GM18498 (cell line): ENCODE data around the gene POFUT1.
"Not testable (repeated sequence)": the region's sequence is repeated elsewhere in the genome, so short reads cannot be mapped to it uniquely, and the experiment has no call there.

Experiments used
- ATAC-seq: cut with Tn5 transposase; IDR thresholded peaks from one replicate; pipeline ENCODE4 v1.9.1; 2021; ENCODE audit warnings: mild to moderate bottlenecking, moderate library complexity; ENCODE audit not compliant: unreplicated experiment

POFUT1 gene

GRCh38 chr20:32232326-32232886 lies 24.7 kb downstream of the POFUT1 start:
- ATAC-seq, result no peak

- no peak for ATAC-seq
These were observed 25.6 kb downstream of the POFUT1 start for GRCh38 chr20:32233286-32233685.

DNA sequence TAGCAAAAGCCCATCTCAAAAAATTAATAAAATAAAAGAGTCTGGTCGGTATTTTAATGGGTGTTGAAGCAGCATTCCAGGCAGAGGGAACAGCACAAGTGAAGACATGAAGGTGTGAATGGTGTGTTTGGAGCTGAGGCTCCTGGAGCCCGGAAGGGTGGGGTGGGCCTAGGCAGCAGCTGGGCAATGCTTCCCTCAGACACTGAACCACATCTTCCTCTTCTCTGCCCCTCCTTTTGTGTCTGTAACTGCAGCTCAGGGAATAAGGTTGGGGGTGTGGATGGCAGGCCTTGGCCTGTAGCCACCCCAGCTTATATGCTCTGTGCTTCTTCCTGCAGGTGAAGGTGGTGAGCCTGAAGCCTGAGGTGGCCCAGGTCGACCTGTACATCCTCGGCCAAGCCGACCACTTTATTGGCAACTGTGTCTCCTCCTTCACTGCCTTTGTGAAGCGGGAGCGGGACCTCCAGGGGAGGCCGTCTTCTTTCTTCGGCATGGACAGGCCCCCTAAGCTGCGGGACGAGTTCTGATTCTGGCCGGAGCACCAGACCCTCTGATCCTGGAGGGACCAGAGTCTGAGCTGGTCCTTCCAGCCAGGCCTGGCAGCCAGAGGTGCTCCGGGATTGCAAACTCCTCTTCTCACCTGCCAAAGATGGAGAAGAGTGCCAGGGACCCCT lies 26.6 kb downstream of the POFUT1 start:
- no peak for ATAC-seq

- no peak for ATAC-seq
These were observed 27.8 kb downstream of the POFUT1 start for GRCh38 chr20:32235331-32236047.

DNA sequence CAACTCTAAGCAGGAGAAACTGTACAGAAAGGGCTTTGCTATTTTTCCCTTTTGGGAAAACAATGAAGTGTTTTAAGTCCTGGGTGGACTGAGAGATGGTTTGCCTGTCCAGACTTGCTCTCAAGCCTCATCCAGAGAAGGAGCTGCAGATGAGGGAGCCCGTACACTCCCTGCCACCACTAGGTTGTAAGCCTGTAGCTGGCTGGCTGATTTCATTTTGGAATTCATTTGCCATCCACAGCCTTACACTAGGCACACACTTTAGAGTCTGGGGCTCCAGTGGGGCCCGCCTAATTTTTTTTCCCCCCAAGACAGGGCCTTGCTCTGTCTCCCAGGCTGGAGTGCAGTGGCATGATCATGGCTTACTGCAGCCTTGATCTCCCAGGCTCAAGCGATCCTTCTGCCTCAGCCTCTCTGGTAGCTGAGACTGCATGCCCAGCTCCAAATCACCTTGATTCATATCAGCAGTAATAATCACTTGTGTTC lies 28.4 kb downstream of the POFUT1 start:
- no peak for ATAC-seq

DNA sequence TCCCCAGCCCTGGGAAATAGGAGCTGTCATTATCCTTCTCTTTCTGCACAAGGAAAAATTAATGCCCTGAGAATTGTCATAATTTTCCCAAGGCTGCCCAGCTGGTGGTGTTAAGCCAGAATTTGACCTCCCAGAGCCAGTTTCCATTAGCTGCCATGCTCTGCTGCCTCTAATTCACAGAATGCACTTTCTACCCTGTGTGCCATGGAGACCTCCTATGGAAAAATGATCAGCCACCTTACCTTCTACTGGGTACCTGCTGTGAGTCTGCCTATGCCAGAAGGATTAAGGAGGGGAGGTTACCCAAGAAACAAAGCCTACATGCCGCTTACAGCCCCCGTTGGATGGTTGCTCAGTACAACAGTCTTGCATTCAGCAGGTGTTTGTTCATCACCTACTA lies 29.1 kb downstream of the POFUT1 start:
- ATAC-seq, result no peak

- ATAC-seq, result no peak
These were observed 29.7 kb downstream of the POFUT1 start for GRCh38 chr20:32237419-32237818.

- no peak for ATAC-seq
These were observed 31.1 kb downstream of the POFUT1 start for GRCh38 chr20:32238483-32239425.

- no peak for ATAC-seq
These were observed 32.5 kb downstream of the POFUT1 start for GRCh38 chr20:32240205-32240604.

- ATAC-seq, result no peak
These were observed 34.1 kb downstream of the POFUT1 start for GRCh38 chr20:32241807-32242206.

GRCh38 chr20:32244150-32244823 lies 36.6 kb downstream of the POFUT1 start:
- ATAC-seq, result no peak

DNA sequence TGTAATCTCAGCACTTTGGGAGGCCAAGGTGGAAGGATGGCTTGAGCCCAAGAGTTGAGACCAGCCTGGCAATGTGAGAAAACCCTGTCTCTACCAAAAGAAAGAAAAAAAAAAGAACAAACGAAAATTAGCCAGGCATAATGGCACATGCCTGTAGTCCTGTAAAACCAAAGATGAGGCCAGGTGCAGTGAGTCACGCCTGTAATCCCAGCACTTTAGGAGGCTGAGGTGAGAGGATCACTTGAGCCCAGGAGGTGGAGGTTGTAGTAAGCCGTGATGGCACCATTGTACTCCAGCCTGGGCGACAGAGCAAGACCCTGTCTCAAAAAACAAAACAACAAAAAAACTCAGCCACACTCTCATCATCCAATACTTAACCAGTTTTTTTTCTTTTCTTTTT lies 37.3 kb downstream of the POFUT1 start:
- no peak for ATAC-seq

DNA sequence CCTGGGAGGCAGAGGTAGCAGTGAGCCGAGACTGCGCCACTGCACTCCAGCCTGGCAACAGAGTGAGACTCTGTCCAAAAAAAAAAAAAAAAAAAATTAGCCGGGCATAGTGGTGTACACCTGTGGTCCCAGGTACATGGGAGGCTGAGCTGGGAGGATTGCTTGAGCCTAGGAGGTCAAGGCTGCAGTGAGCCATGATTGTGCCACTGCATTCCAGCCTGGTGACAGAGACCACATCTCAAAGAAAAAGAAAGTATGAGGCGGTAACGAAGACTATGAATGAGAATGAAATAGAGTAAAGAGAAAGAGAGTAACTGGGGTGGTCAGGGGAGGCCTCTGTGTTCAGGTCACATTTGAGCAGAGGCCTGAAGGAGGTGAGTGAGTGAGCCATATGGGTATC lies 38.5 kb downstream of the POFUT1 start:
- not testable (repeated sequence) for ATAC-seq

- ATAC-seq, result no peak
These were observed 40.4 kb downstream of the POFUT1 start for GRCh38 chr20:32248043-32248442.

GRCh38 chr20:32249030-32249738 lies 41.5 kb downstream of the POFUT1 start:
- no peak for ATAC-seq

DNA sequence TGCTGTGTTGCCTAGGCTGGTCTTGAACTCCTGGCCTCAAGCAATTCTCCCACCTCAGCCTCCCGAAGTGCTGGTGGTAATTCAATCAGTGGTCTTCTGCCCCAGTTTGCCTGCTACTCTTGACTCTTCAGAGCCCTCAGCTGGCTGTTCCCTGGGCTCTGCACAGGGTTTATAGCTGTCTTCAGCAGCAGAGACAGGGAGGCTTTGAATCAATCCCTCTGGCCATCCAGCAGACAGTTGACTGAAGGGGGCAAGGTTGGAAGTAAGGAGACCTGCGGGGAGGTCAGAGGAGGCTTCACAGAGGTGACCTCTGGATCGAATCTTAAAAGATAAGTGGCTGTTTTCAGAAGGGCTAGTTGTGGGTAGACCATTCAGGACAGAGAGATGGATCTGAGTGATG lies 43.8 kb downstream of the POFUT1 start:
- ATAC-seq, result no peak

- ATAC-seq, result no peak
These were observed 44.5 kb downstream of the POFUT1 start for GRCh38 chr20:32252189-32252588.

DNA sequence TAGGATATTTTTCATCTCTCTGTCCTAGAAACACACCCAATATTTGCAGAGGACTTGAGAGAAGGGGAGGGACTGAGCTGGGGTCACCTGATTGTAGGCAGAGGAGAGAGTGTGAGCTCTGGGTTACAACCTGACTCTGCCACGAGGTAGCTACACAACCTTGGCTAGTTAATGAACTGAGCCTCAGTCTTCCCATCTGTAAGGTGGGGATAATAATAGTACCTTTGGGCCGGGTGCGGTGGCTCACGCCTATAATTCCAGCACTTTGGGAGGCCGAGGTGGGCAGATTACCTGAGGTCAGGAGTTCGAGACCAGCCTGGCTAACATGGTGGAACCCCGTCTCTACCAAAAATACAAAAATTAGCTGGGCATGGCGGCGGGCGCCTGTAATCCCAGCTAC lies 53.3 kb downstream of the POFUT1 start:
- not testable (repeated sequence) for ATAC-seq

DNA sequence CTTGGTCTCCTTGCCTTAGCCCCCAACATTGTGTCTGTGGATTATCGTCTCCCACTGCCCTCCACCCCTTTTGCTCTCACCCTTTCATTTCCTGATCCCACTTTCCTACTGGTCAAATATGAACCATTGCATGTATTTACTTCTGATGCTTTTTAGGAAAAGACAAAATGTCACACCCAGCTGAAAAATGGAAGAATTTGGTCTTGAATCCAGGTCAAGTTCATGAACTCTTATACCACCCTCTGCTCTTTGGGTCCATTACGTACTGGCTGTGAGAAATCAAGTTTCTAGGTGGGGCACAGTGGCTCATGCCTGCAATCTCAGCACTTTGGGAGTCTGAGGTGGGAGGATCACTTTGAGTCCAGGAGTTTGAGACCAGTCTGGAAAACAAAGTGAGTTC lies 54.0 kb downstream of the POFUT1 start:
- no peak for ATAC-seq

GRCh38 chr20:32263398-32263954 lies 55.8 kb downstream of the POFUT1 start:
- ATAC-seq, result no peak
